Calu3 (cell line): Measurements from ENCODE around the gene CYFIP1. TPM values are rescaled to one million over a fixed set of nuclear protein-coding genes. Genes with fewer than 3 reads are reported as not detected.

Source experiments
- BruUV-seq: library from RNA; stranded (reverse); fragments of 400-500 nt; replicated peaks from 2 replicates; lab custom pipeline; 2021; lab: Mats Ljungman, UMichigan
- CTCF ChIA-PET: fragments of 300-600 bp; sonication (Branson Sonifier 250); formaldehyde crosslinking; loops from one replicate; lab custom pipeline; 2022; ENCODE audit warnings: antibody characterized with exemption; lab: Charles Lee
- DNase-seq: peaks from one replicate; pipeline ENCODE4 v3.0.0; 2022
- H3K27ac Mint-ChIP-seq: one replicate; pipeline ENCODE4 v1.8.0; 2022; ENCODE audit warnings: mixed read lengths; ENCODE audit not compliant: unreplicated experiment
- H3K27me3 Mint-ChIP-seq: one replicate; pipeline ENCODE4 v1.8.0; 2022; ENCODE audit warnings: mixed read lengths; ENCODE audit not compliant: unreplicated experiment
- H3K36me3 Mint-ChIP-seq: one replicate; pipeline ENCODE4 v1.8.0; 2022; ENCODE audit warnings: mild to moderate bottlenecking, moderate library complexity, mixed read lengths; ENCODE audit not compliant: insufficient read depth, unreplicated experiment
- H3K4me1 Mint-ChIP-seq: one replicate; pipeline ENCODE4 v1.8.0; 2022; ENCODE audit warnings: mild to moderate bottlenecking, low read depth, mixed read lengths; ENCODE audit not compliant: unreplicated experiment
- H3K4me3 Mint-ChIP-seq: one replicate; pipeline ENCODE4 v1.8.0; 2022; ENCODE audit warnings: mild to moderate bottlenecking, low read depth, moderate library complexity, mixed read lengths; ENCODE audit not compliant: unreplicated experiment
- H3K9me3 Mint-ChIP-seq: one replicate; pipeline ENCODE4 v1.8.0; 2022; ENCODE audit warnings: low read depth, mixed read lengths; ENCODE audit not compliant: unreplicated experiment
- CTCF ChIP-seq: fragments of 200-600 bp; IDR thresholded peaks from one replicate; pipeline ENCODE4 v1.8.0; 2022; ENCODE audit warnings: antibody characterized with exemption; ENCODE audit not compliant: unreplicated experiment
- intact Hi-C: fragments of 100-400 bp; cut with micrococcal nuclease; formaldehyde crosslinking; loops from one replicate; pipeline ENCODE4 v1.10.0; 2022; ENCODE audit not compliant: unreplicated experiment
- total RNA-seq: library from RNA; stranded (reverse); gene quantifications from 2 replicates; pipeline ENCODE4 v1.2.3, GENCODE V29; 2022

The CYFIP1 gene
- total RNA-seq, 1 experiment from 2014 or later = 60.1 TPM

- CTCF ChIA-PET = interaction anchor here (0.5 kb wide), 1 partner anchor 26 kb away, joined by 5 read pairs; no protein-coding TSS in a partner anchor
- BruUV-seq = no TSS peak
- no peak overlapping the region for H3K4me3 Mint-ChIP-seq
- no peak overlapping the region for H3K27ac Mint-ChIP-seq
- DNase-seq = no peak
- intact Hi-C loops = no loop called here
- H3K4me1 Mint-ChIP-seq = no peaks in the 10 kb centered on the region
- no peak for TF ChIP-seq CTCF
- H3K27me3 Mint-ChIP-seq = no peaks in the 10 kb centered on the region
- peaks cover 17% of the 10 kb centered on the region for H3K36me3 Mint-ChIP-seq
- no peaks in the 10 kb centered on the region for H3K9me3 Mint-ChIP-seq
Measured at GRCh38 chr15:22866079-22866478, 114.1 kb downstream of the CYFIP1 start.

GRCh38 chr15:22863356-22863755 is 116.8 kb downstream of the CYFIP1 start:
- BruUV-seq = no TSS peak
- Mint-ChIP-seq H3K27me3 (no peaks in the 10 kb centered on the region), H3K9me3 (no peaks in the 10 kb centered on the region), H3K4me1 (no peaks in the 10 kb centered on the region), H3K36me3 (peaks cover 8% of the 10 kb centered on the region), H3K4me3 (no peak overlapping the region), H3K27ac (no peak overlapping the region)
- DNase-seq = no peak
- CTCF ChIA-PET = no interaction called here
- no peak for TF ChIP-seq CTCF
- intact Hi-C loops = no loop called here

GRCh38 chr15:22861161-22861560 is 119.0 kb downstream of the CYFIP1 start:
- DNase-seq = no peak
- no peak for TF ChIP-seq CTCF
- BruUV-seq = no TSS peak
- no peaks in the 10 kb centered on the region for H3K27me3 Mint-ChIP-seq
- intact Hi-C loops = no loop called here
- H3K27ac Mint-ChIP-seq = no peak overlapping the region
- H3K4me3 Mint-ChIP-seq = no peak overlapping the region
- H3K9me3 Mint-ChIP-seq = no peaks in the 10 kb centered on the region
- H3K36me3 Mint-ChIP-seq = peaks cover 8% of the 10 kb centered on the region
- CTCF ChIA-PET = no interaction called here
- H3K4me1 Mint-ChIP-seq = no peaks in the 10 kb centered on the region

GRCh38 chr15:22856659-22857058 is 123.5 kb downstream of the CYFIP1 start:
- no peaks in the 10 kb centered on the region for H3K9me3 Mint-ChIP-seq
- DNase-seq = no peak
- intact Hi-C loops = no loop called here
- peaks cover 15% of the 10 kb centered on the region for H3K36me3 Mint-ChIP-seq
- BruUV-seq = no TSS peak
- no peaks in the 10 kb centered on the region for H3K4me1 Mint-ChIP-seq
- H3K27ac Mint-ChIP-seq = no peak overlapping the region
- no peaks in the 10 kb centered on the region for H3K27me3 Mint-ChIP-seq
- no peak for TF ChIP-seq CTCF
- CTCF ChIA-PET = no interaction called here
- no peak overlapping the region for H3K4me3 Mint-ChIP-seq
